GM12892 (cell line): ENCODE results near the gene STARD13.

ENCODE experiments used
- POLR2A ChIP-seq: IDR thresholded peaks from 2 replicates; pipeline ENCODE4 v1.6.1; 2011; ENCODE audit warnings: low read depth, low read length, control low read depth
- POLR2AphosphoS5 ChIP-seq: IDR thresholded peaks from 2 replicates; pipeline ENCODE4 v1.6.1; 2011; ENCODE audit warnings: low read depth, low read length, control low read depth
- TAF1 ChIP-seq: IDR thresholded peaks from 2 replicates; pipeline ENCODE4 v1.6.1; 2011; ENCODE audit warnings: low read depth, mild to moderate bottlenecking, control low read depth, low read length, borderline replicate concordance

DNA sequence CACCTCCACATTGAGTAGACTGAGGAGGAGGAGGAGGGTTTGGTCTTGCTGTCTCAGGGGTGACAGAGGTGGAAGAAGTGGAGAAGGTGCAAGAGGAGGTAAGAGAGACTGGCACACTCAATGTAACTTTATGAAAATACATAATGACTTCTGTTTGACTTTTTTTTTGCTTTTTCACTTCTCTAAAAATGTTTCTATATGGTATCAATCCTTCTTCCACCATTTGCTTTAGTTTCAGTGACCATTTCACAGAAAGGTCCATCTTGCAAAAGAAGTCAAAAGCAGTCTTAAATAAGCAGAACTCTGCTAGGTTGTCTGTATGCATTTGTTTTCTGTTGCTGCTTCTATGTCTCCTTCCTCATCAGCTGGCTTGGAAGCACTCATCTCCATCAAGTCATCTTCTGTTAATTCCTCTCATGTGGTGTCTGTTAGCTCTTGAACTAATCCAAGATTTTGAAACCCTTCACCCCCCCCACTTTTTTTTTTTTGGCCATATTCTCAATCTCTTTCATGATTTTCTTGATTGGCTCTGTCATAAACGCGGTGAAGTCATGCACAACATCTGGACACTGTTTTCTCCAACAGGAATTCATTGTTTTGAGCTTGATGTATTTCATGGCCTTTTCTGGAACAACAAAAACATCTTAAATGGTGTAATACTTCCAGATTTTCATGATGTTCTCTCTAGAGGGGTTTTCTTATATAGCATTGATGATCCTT lies 188.5 kb downstream of the STARD13 start:
- no peak for TF ChIP-seq TAF1
- no peak for TF ChIP-seq POLR2A
- no peak for TF ChIP-seq POLR2AphosphoS5
